SKM-1 (cell line): ENCODE results near the gene FN3K.

Source experiments
- DNase-seq: peaks from one replicate; lab custom pipeline; 2025; ENCODE audit not compliant: unreplicated experiment; lab: John Stamatoyannopoulos, UW

The FN3K gene

GRCh38 chr17:82793974-82794630 lies 58.7 kb downstream of the FN3K start:
- DNase-seq = no peak

DNA sequence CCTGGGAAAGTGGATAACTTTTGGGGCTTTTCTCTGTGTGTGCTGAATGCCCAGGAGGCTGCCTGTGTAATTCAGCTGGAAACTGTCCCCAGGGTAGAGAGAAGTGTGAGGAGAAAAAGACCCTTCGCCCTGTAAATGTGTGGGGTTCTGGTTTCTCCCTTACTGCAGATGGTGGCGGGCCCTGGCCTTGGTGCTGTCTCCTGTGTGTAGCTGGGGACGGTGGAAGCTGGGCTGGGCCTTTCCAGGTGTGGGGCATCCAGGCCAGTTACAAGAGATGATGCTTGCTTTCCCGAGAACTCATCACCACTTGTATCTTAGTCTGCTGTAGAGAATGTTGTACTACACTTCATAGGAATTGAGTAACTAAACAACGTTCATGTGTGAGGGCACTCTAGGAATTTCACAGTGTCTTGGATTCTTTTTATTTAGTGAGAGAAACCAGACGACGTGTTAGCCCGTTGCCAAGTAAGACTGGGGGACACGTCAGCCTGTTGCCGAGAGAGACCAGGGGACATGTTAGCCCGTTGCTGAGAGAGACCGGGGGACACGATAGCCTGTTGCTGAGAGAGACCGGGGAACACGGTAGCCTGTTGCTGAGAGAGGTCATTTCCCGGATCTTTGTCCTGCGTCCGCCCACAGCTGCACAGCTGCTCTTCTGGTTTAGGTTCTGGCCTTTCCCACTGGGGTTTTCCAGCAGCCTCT lies 59.5 kb downstream of the FN3K start:
- no peak for DNase-seq

DNA sequence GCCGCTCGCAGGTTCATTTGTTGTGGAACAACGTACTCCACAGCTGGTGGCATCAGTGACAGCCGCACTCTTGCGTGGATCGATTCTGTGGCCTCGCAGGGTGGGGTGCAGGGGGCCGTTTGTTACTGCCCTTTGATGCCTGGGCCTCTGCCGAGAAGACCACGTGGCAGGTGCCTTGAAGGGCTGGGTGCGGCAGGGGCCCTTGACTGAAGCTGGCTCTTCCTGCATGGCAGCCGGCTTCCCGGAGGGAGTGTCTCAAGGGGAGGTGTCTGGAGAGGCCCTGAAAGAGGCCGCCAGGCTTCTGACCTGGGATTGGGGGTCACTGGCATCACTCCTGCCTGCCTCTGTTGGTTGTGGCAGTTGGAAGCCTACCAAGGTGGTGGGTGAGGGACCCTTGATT lies 60.2 kb downstream of the FN3K start:
- no peak for DNase-seq

DNA sequence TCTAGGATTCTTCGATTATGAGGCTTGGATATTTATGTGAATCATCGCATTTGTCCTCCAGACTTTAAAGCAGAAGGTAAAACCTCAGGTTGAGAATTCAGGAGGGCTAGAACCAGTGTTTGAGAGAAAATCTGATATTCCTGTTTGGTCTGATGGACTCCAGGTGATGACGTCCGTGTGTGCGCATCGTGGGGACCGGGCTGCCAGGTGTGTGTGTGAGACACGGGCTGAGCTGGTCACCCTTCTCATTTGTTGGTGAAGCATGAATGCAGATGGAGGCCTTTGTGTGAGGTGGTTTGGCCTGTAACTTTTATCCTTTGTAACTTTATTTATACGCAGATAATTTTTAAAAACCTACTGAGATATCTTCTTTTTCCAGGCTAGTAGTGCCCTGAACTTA lies 61.6 kb downstream of the FN3K start:
- DNase-seq = no peak

GRCh38 chr17:82798752-82799151 lies 63.3 kb downstream of the FN3K start:
- DNase-seq = no peak

- DNase-seq = no peak
Observed at GRCh38 chr17:82799591-82799990, 64.2 kb downstream of the FN3K start.
